Neural cell (in vitro differentiated cells): ENCODE data around the gene RHO. TPM values are rescaled to one million over a fixed set of nuclear protein-coding genes. Genes with fewer than 3 reads are reported as not detected.

Experiments used
- H2AFZ ChIP-seq: fragments of 200-600, 300-800 bp; sonication (generic), shearing (Covaris generic); 2 replicates; pipeline ENCODE4 v1.6.0; 2014; ENCODE audit warnings: low read depth, mild to moderate bottlenecking, antibody characterized with exemption, low read length, moderate library complexity
- H3F3A ChIP-seq: fragments of 200-600 bp; shearing (Covaris generic); 2 replicates; pipeline ENCODE4 v1.6.1; 2016; ENCODE audit warnings: mild to moderate bottlenecking, moderate library complexity, mixed read lengths, antibody characterized with exemption, low read length; ENCODE audit not compliant: insufficient read depth, poor library complexity, severe bottlenecking
- H3K27ac ChIP-seq: fragments of 200-600, 300-800 bp; sonication (generic), shearing (Covaris generic); 2 replicates; pipeline ENCODE4 v1.5.1; 2014; ENCODE audit warnings: mild to moderate bottlenecking, low read length, moderate library complexity
- H3K27me3 ChIP-seq: fragments of 300-800, 200-600 bp; sonication (generic), shearing (Covaris generic); 2 replicates; pipeline ENCODE4 v1.6.0; 2014; ENCODE audit warnings: mild to moderate bottlenecking, low read depth, low read length, moderate library complexity; ENCODE audit not compliant: insufficient read depth
- H3K36me3 ChIP-seq: fragments of 300-800, 200-600 bp; sonication (generic), shearing (Covaris generic); 2 replicates; pipeline ENCODE4 v1.5.1; 2014; ENCODE audit warnings: mild to moderate bottlenecking, antibody characterized with exemption, low read length, moderate library complexity; ENCODE audit not compliant: insufficient read depth
- H3K4me2 ChIP-seq: fragments of 300-800, 200-600 bp; sonication (generic), shearing (Covaris generic); 2 replicates; pipeline ENCODE4 v1.6.0; 2014; ENCODE audit warnings: mild to moderate bottlenecking, low read length
- H3K4me3 ChIP-seq: fragments of 300-800, 200-600 bp; sonication (generic), shearing (Covaris generic); 2 replicates; pipeline ENCODE4 v1.5.1; 2014; ENCODE audit warnings: mild to moderate bottlenecking, low read length, moderate library complexity
- H3K79me2 ChIP-seq: fragments of 200-600 bp; shearing (Covaris generic); replicated peaks from 2 replicates; pipeline ENCODE4 v1.6.0; 2014; ENCODE audit warnings: mild to moderate bottlenecking, low read length, moderate library complexity; ENCODE audit not compliant: insufficient read depth
- H3K9ac ChIP-seq: fragments of 300-800, 200-600 bp; sonication (generic), shearing (Covaris generic); 2 replicates; pipeline ENCODE4 v1.6.1; 2016; ENCODE audit warnings: mild to moderate bottlenecking, low read length, mixed read lengths
- H3K9me2 ChIP-seq: fragments of 200-600 bp; shearing (Covaris generic); 2 replicates; pipeline ENCODE4 v1.6.1; 2016; ENCODE audit warnings: mild to moderate bottlenecking, low read length, mixed read lengths; ENCODE audit not compliant: insufficient read depth
- H3K9me3 ChIP-seq: fragments of 200-600, 300-800 bp; sonication (generic), shearing (Covaris generic); 2 replicates; pipeline ENCODE4 v1.6.1; 2016; ENCODE audit warnings: mild to moderate bottlenecking, mixed run types, low read length, moderate library complexity, mixed read lengths
- H4K20me1 ChIP-seq: fragments of 200-600 bp; shearing (Covaris generic); 2 replicates; pipeline ENCODE4 v1.6.1; 2016; ENCODE audit warnings: mild to moderate bottlenecking, mixed run types; ENCODE audit not compliant: insufficient read depth
- CTCF ChIP-seq: fragments of 450-650 bp; IDR thresholded peaks from 2 replicates; pipeline ENCODE4 v1.5.1; 2014; ENCODE audit warnings: antibody characterized with exemption, mild to moderate bottlenecking, moderate library complexity; ENCODE audit not compliant: poor library complexity, severe bottlenecking
- EP300 ChIP-seq: fragments of 450-650 bp; conservative IDR thresholded peaks from 2 replicates; pipeline ENCODE4 v1.6.1; 2014; ENCODE audit warnings: antibody characterized with exemption, mild to moderate bottlenecking, moderate library complexity; ENCODE audit not compliant: poor library complexity, severe bottlenecking
- EZH2 ChIP-seq: fragments of 200-600, 300-800 bp; shearing (Covaris generic), sonication (generic); IDR thresholded peaks from 2 replicates; pipeline ENCODE4 v1.6.1; 2014; ENCODE audit warnings: antibody characterized with exemption, low read length, borderline replicate concordance, mild to moderate bottlenecking; ENCODE audit not compliant: insufficient read depth, poor library complexity, severe bottlenecking
- MXI1 ChIP-seq: fragments of 450-650 bp; conservative IDR thresholded peaks from 2 replicates; pipeline ENCODE4 v1.6.1; 2014; ENCODE audit warnings: antibody characterized with exemption, mild to moderate bottlenecking; ENCODE audit not compliant: poor library complexity, severe bottlenecking
- POLR2AphosphoS5 ChIP-seq: IDR thresholded peaks from 2 replicates; pipeline ENCODE4 v1.6.1; 2012
- RAD21 ChIP-seq: fragments of 450-650 bp; conservative IDR thresholded peaks from 2 replicates; pipeline ENCODE4 v1.6.1; 2014; ENCODE audit warnings: antibody characterized with exemption, mild to moderate bottlenecking, moderate library complexity
- REST ChIP-seq: IDR thresholded peaks from 2 replicates; pipeline ENCODE4 v1.6.1; 2012; ENCODE audit warnings: borderline replicate concordance
- SMC3 ChIP-seq: fragments of 450-650 bp; conservative IDR thresholded peaks from 2 replicates; pipeline ENCODE4 v1.6.1; 2014; ENCODE audit warnings: antibody characterized with exemption, mild to moderate bottlenecking, moderate library complexity; ENCODE audit not compliant: poor library complexity
- TAF1 ChIP-seq: IDR thresholded peaks from 2 replicates; pipeline ENCODE4 v1.6.1; 2012; ENCODE audit warnings: low read depth
- polyA plus RNA-seq: library from polyadenylated mRNA; depleted of rRNA; stranded (reverse); fragments of >200 nt; gene quantifications from 2 replicates; pipeline ENCODE4 v1.2.3, GENCODE V29; 2014

Gene RHO
- polyA plus RNA-seq, 1 donor from 2014 or later: not detected

GRCh38 chr3:129567176-129567705 is 38.8 kb downstream of the RHO start:
- Histone ChIP-seq H3K36me3 (no peaks in the 10 kb centered on the region), H3F3A (no peaks in the 10 kb centered on the region), H3K9ac (no peak overlapping the region), H3K27me3 (no peaks in the 10 kb centered on the region), H3K9me3 (no peaks in the 10 kb centered on the region), H3K9me2 (no peaks in the 10 kb centered on the region), H3K79me2 (no peaks in the 10 kb centered on the region), H3K4me2 (no peak overlapping the region), H3K4me3 (no peak overlapping the region), H4K20me1 (no peaks in the 10 kb centered on the region), H2AFZ (no peak overlapping the region), H3K27ac (no peak overlapping the region)
- no peak for TF ChIP-seq SMC3
- TF ChIP-seq RAD21: no peak
- TF ChIP-seq POLR2AphosphoS5: no peak
- no peak for TF ChIP-seq EZH2
- TF ChIP-seq REST: no peak
- no peak for TF ChIP-seq CTCF
- TF ChIP-seq MXI1: no peak
- TF ChIP-seq EP300: no peak
- no peak for TF ChIP-seq TAF1

GRCh38 chr3:129567939-129568338 is 39.5 kb downstream of the RHO start:
- no peaks in the 10 kb centered on the region for H4K20me1 ChIP-seq
- H3K27ac ChIP-seq: no peak overlapping the region
- no peak overlapping the region for H3K9ac ChIP-seq
- H3K9me2 ChIP-seq: no peaks in the 10 kb centered on the region
- H3K27me3 ChIP-seq: no peaks in the 10 kb centered on the region
- no peaks in the 10 kb centered on the region for H3F3A ChIP-seq
- H2AFZ ChIP-seq: no peak overlapping the region
- H3K4me3 ChIP-seq: no peak overlapping the region
- no peaks in the 10 kb centered on the region for H3K79me2 ChIP-seq
- no peaks in the 10 kb centered on the region for H3K36me3 ChIP-seq
- no peaks in the 10 kb centered on the region for H3K9me3 ChIP-seq
- TF ChIP-seq CTCF (no peak), SMC3 (no peak), EP300 (no peak), RAD21 (no peak), POLR2AphosphoS5 (no peak), REST (no peak), MXI1 (no peak), TAF1 (no peak), EZH2 (no peak)
- H3K4me2 ChIP-seq: no peak overlapping the region
